Measurements from ENCODE around the gene DSC1. TPM values are rescaled to one million over a fixed set of nuclear protein-coding genes. Genes with fewer than 3 reads are reported as not detected.
"Not testable (repeated sequence)": the region's sequence is repeated elsewhere in the genome, so short reads cannot be mapped to it uniquely, and the experiment has no call there.

The DSC1 gene
- polyA plus RNA-seq, 1 donor (not counting 4 experiments of a cell fraction or from before 2014, with no cell fraction given) = 11.2 TPM

DNA sequence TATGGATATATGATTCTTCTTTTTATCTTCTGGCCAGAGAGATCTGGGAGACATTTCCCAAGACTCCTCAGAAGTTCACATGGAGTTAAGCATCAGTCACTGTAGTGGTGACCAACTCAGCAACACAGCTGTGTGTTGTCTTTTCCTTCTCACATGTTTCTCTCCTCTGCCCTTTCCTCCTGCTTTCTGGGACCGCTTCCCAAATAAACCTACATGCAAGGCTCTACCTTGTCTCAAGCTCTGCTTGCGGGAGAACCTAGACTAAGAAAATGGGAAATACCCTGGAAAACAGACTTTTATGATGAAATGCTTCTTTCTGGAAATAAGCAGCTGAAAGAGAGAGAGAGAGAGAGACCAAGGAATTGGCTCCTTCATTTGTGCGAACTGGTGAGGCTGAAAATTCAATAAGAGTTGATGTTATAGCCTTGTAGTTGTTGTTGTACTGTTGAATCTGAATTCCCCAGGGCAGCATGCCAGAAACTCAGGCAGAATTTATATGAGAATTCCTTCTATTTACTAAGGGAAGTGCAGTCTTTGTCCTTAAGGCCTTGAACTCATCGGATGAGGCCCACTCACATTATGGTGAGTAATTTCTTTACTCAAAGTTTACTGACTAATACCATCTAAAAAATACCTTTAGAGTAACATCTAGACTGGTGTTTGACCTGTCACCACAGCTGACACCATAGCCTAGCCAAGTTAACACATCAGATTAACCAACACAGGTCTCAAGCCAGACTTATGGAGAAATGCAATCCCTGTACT is 22.7 kb upstream of the DSC1 start:
- Histone ChIP-seq H4K20me1 (ENCODE audit: control insufficient read depth, extremely low read depth, insufficient read depth, low read length) (no peaks in the 10 kb centered on the region), H3K4me3 (ENCODE audit: control insufficient read depth in 2 of 3, extremely low read depth in 1 of 3, insufficient read depth in 2 of 3, low read depth in 1 of 3, low read length in 3 of 3) (no peak overlapping the region), H3K36me3 (ENCODE audit: control insufficient read depth in 2 of 2, extremely low read depth in 1 of 2, insufficient read depth in 2 of 2, low read length in 2 of 2) (no peaks in the 10 kb centered on the region), H3K79me2 (ENCODE audit: control insufficient read depth, insufficient read depth, low read length) (no peaks in the 10 kb centered on the region), H3K27ac (ENCODE audit: control insufficient read depth, insufficient read depth, low read length) (no peak overlapping the region), H3K27me3 (ENCODE audit: control insufficient read depth, extremely low read depth, insufficient read depth, low read length) (no peaks in the 10 kb centered on the region), H3K4me1 (ENCODE audit: control insufficient read depth, extremely low read depth, insufficient read depth, low read length) (no peaks in the 10 kb centered on the region), H3K9me1 (ENCODE audit: control insufficient read depth, extremely low read depth, insufficient read depth, low read length) (no peaks in the 10 kb centered on the region), H2AFZ (ENCODE audit: control insufficient read depth, low read length) (no peak overlapping the region), H3K9ac (ENCODE audit: control insufficient read depth, extremely low read depth, insufficient read depth, low read length) (no peak overlapping the region), H3K9me3 (ENCODE audit: control insufficient read depth, low read depth, low read length) (no peaks in the 10 kb centered on the region), H3K4me2 (ENCODE audit: control insufficient read depth, extremely low read depth, insufficient read depth, low read depth, low read length) (no peak overlapping the region)
- TF ChIP-seq, protein P1, sequence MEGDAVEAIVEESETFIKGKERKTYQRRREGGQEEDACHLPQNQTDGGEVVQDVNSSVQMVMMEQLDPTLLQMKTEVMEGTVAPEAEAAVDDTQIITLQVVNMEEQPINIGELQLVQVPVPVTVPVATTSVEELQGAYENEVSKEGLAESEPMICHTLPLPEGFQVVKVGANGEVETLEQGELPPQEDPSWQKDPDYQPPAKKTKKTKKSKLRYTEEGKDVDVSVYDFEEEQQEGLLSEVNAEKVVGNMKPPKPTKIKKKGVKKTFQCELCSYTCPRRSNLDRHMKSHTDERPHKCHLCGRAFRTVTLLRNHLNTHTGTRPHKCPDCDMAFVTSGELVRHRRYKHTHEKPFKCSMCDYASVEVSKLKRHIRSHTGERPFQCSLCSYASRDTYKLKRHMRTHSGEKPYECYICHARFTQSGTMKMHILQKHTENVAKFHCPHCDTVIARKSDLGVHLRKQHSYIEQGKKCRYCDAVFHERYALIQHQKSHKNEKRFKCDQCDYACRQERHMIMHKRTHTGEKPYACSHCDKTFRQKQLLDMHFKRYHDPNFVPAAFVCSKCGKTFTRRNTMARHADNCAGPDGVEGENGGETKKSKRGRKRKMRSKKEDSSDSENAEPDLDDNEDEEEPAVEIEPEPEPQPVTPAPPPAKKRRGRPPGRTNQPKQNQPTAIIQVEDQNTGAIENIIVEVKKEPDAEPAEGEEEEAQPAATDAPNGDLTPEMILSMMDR (optimal IDR thresholded peaks at IDR 0.05 in 1 of 3, IDR thresholded peaks at IDR 0.05 in 1 of 3, conservative IDR thresholded peaks at IDR 0.05 in 1 of 3; ENCODE audit: extremely low read depth in 1 of 3, insufficient read depth in 2 of 3, low read length in 3 of 3) = no peak
- no peak for TF ChIP-seq EZH2 (IDR thresholded peaks at IDR 0.05; ENCODE audit: low read length)
- dilution Hi-C loops (cut with MboI; ENCODE audit: extremely low pct_ligation_motif_present, low sequenced_read_pairs) = loop anchor here (25.0 kb wide), 1 partner anchor 98 kb away; no protein-coding TSS in a partner anchor
- peak; percentile 48 for FAIRE-seq
- no peak for DNase-seq (ENCODE audit: low read depth, low spot score)

DNA sequence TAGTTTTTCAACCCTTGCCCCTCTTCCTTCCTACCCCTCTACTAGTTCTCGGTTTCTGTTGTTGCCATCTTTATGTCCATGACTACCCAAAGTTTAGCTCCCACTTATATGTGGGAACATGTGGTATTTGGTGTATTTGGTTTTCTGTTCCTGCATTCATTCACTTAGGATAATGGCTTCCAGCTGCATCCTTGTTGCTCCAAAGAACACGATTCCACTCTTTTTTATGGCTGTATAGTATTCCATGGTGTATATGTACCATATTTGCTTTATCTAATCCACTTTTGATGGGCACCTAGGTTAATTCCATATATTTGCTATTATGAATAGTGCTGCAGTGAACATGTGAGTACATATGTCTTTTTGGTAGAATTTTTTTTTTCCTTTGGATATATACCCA is 20.6 kb upstream of the DSC1 start:
- no peaks in the 10 kb centered on the region for H3K9me3 ChIP-seq (ENCODE audit: control insufficient read depth, low read depth, low read length)
- H3K9ac ChIP-seq (ENCODE audit: control insufficient read depth, extremely low read depth, insufficient read depth, low read length) = no peak overlapping the region
- FAIRE-seq = no peak
- no peaks in the 10 kb centered on the region for H3K27me3 ChIP-seq (ENCODE audit: control insufficient read depth, extremely low read depth, insufficient read depth, low read length)
- DNase-seq (ENCODE audit: low read depth, low spot score) = no peak
- dilution Hi-C loops (cut with MboI; ENCODE audit: extremely low pct_ligation_motif_present, low sequenced_read_pairs) = loop anchor here (25.0 kb wide), 1 partner anchor 96 kb away; no protein-coding TSS in a partner anchor
- no peaks in the 10 kb centered on the region for H3K9me1 ChIP-seq (ENCODE audit: control insufficient read depth, extremely low read depth, insufficient read depth, low read length)
- no peaks in the 10 kb centered on the region for H3K36me3 ChIP-seq (ENCODE audit: control insufficient read depth in 2 of 2, extremely low read depth in 1 of 2, insufficient read depth in 2 of 2, low read length in 2 of 2)
- no peak overlapping the region for H2AFZ ChIP-seq (ENCODE audit: control insufficient read depth, low read length)
- H3K4me2 ChIP-seq (ENCODE audit: control insufficient read depth, extremely low read depth, insufficient read depth, low read depth, low read length) = no peak overlapping the region
- H4K20me1 ChIP-seq (ENCODE audit: control insufficient read depth, extremely low read depth, insufficient read depth, low read length) = no peaks in the 10 kb centered on the region
- TF ChIP-seq, protein P1 (optimal IDR thresholded peaks at IDR 0.05 in 1 of 3, IDR thresholded peaks at IDR 0.05 in 1 of 3, conservative IDR thresholded peaks at IDR 0.05 in 1 of 3; ENCODE audit: extremely low read depth in 1 of 3, insufficient read depth in 2 of 3, low read length in 3 of 3) = no peak
- no peak for TF ChIP-seq EZH2 (IDR thresholded peaks at IDR 0.05; ENCODE audit: low read length)
- no peak overlapping the region for H3K4me3 ChIP-seq (ENCODE audit: control insufficient read depth in 2 of 3, extremely low read depth in 1 of 3, insufficient read depth in 2 of 3, low read depth in 1 of 3, low read length in 3 of 3)
- H3K4me1 ChIP-seq (ENCODE audit: control insufficient read depth, extremely low read depth, insufficient read depth, low read length) = no peaks in the 10 kb centered on the region
- H3K27ac ChIP-seq (ENCODE audit: control insufficient read depth, insufficient read depth, low read length) = no peak overlapping the region
- H3K79me2 ChIP-seq (ENCODE audit: control insufficient read depth, insufficient read depth, low read length) = no peaks in the 10 kb centered on the region

DNA sequence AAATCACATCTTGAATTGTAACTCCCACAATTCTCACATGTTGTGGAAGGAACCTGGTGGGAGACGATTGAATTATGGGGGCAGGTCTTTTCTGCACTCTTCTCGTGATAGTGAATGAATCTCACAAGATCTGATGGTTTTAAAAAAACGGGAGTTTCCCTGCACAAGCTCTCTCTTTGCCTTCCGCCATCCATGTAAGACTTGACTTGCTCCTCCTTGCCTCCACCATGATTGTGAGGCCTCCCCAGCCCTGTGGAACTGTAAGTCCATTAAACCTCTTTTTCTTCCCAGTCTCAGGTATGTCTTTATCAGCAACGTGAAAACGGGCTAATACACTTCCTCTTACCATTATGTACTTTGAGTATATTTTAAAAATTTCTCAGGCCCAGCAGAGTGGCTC is 14.7 kb upstream of the DSC1 start:
- not testable (repeated sequence) for DNase-seq (ENCODE audit: low read depth, low spot score); H3K9me3 ChIP-seq (ENCODE audit: control insufficient read depth, low read depth, low read length); H3K9me1 ChIP-seq (ENCODE audit: control insufficient read depth, extremely low read depth, insufficient read depth, low read length); H3K9ac ChIP-seq (ENCODE audit: control insufficient read depth, extremely low read depth, insufficient read depth, low read length); H3K4me2 ChIP-seq (ENCODE audit: control insufficient read depth, extremely low read depth, insufficient read depth, low read depth, low read length); H3K36me3 ChIP-seq (ENCODE audit: control insufficient read depth in 2 of 2, extremely low read depth in 1 of 2, insufficient read depth in 2 of 2, low read length in 2 of 2); FAIRE-seq; H3K4me1 ChIP-seq (ENCODE audit: control insufficient read depth, extremely low read depth, insufficient read depth, low read length); H3K27ac ChIP-seq (ENCODE audit: control insufficient read depth, insufficient read depth, low read length); H3K79me2 ChIP-seq (ENCODE audit: control insufficient read depth, insufficient read depth, low read length); H2AFZ ChIP-seq (ENCODE audit: control insufficient read depth, low read length); H3K4me3 ChIP-seq (ENCODE audit: control insufficient read depth in 2 of 3, extremely low read depth in 1 of 3, insufficient read depth in 2 of 3, low read depth in 1 of 3, low read length in 3 of 3); H4K20me1 ChIP-seq (ENCODE audit: control insufficient read depth, extremely low read depth, insufficient read depth, low read length); H3K27me3 ChIP-seq (ENCODE audit: control insufficient read depth, extremely low read depth, insufficient read depth, low read length)
- dilution Hi-C loops (cut with MboI; ENCODE audit: extremely low pct_ligation_motif_present, low sequenced_read_pairs) = loop anchor here (25.0 kb wide), 1 partner anchor 90 kb away; no protein-coding TSS in a partner anchor
